ENCODE measurements around the gene RPRD1B.

GRCh38 chr20:38132156-38132909, 98.8 kb downstream of the RPRD1B start:
- TF ChIP-seq CTCF (conservative IDR thresholded peaks at IDR 0.05; ENCODE audit: low read depth, low read length) = no peak
- TF ChIP-seq EZH2phosphoT487 (IDR thresholded peaks at IDR 0.05; ENCODE audit: borderline replicate concordance, low read length) = no peak
